Neural progenitor cell (in vitro differentiated cells): Measurements from ENCODE around the gene IGF2BP1. TPM values are rescaled to one million over a fixed set of nuclear protein-coding genes. Genes with fewer than 3 reads are reported as not detected.
"Not testable (repeated sequence)": the region's sequence is repeated elsewhere in the genome, so short reads cannot be mapped to it uniquely, and the experiment has no call there.

Source experiments
- DNase-seq: peaks from one replicate; pipeline ENCODE4 v3.0.0-alpha.2; 2016; ENCODE audit warnings: low spot score
- H2AFZ ChIP-seq: fragments of 200-600 bp; sonication (generic); replicated peaks from 2 replicates; pipeline ENCODE4 v1.6.1; 2016; ENCODE audit warnings: antibody characterized with exemption
- H3F3A ChIP-seq: fragments of 200-600 bp; sonication (generic); 2 replicates; pipeline ENCODE4 v1.6.1; 2016; ENCODE audit warnings: antibody characterized with exemption, low read depth
- H3K27ac ChIP-seq: fragments of 200-600 bp; sonication (generic); 2 replicates; pipeline ENCODE4 v1.5.1; 2016; ENCODE audit warnings: mild to moderate bottlenecking
- H3K27me3 ChIP-seq: fragments of 200-600 bp; sonication (generic); 2 replicates; pipeline ENCODE4 v1.6.1; 2016; ENCODE audit warnings: mild to moderate bottlenecking, moderate library complexity
- H3K36me3 ChIP-seq: fragments of 200-600 bp; sonication (generic); 2 replicates; pipeline ENCODE4 v1.5.1; 2016
- H3K4me1 ChIP-seq: fragments of 200-600 bp; sonication (generic); 2 replicates; pipeline ENCODE4 v1.6.1; 2016; ENCODE audit warnings: mixed run types
- H3K4me2 ChIP-seq: fragments of 200-600 bp; sonication (generic); 2 replicates; pipeline ENCODE4 v1.6.1; 2016
- H3K4me3 ChIP-seq: fragments of 200-600 bp; sonication (generic); 2 replicates; pipeline ENCODE4 v1.5.1; 2016
- H3K79me2 ChIP-seq: fragments of 200-600 bp; sonication (generic); 2 replicates; pipeline ENCODE4 v1.6.1; 2016; ENCODE audit warnings: low read depth
- H3K9ac ChIP-seq: fragments of 200-600 bp; sonication (generic); 2 replicates; pipeline ENCODE4 v1.6.1; 2016
- H3K9me3 ChIP-seq: fragments of 200-600 bp; sonication (generic); 2 replicates; pipeline ENCODE4 v1.5.1; 2016; ENCODE audit warnings: low read depth
- H4K20me1 ChIP-seq: fragments of 200-600 bp; sonication (generic); 2 replicates; pipeline ENCODE4 v1.6.1; 2016; ENCODE audit warnings: low read depth
- H3K27ac Mint-ChIP-seq: 3 replicates; pipeline ENCODE4 v1.8.0; 2021; ENCODE audit warnings: mixed read lengths
- H3K27me3 Mint-ChIP-seq: 2 replicates; pipeline ENCODE4 v1.8.0; 2022; ENCODE audit warnings: low read depth, mild to moderate bottlenecking, inconsistent platforms, moderate library complexity, mixed read lengths; ENCODE audit not compliant: insufficient read depth
- H3K36me3 Mint-ChIP-seq: 3 replicates; pipeline ENCODE4 v1.8.0; 2021; ENCODE audit warnings: mixed read lengths
- H3K4me1 Mint-ChIP-seq: 3 replicates; pipeline ENCODE4 v1.8.0; 2021; ENCODE audit warnings: mixed read lengths
- H3K4me3 Mint-ChIP-seq: 3 replicates; pipeline ENCODE4 v1.8.0; 2021; ENCODE audit warnings: mild to moderate bottlenecking, moderate library complexity, mixed read lengths
- H3K9me3 Mint-ChIP-seq: 3 replicates; pipeline ENCODE4 v1.8.0; 2020; ENCODE audit warnings: mixed read lengths
- CTCF ChIP-seq: fragments of 200-600 bp; sonication (generic); IDR thresholded peaks from 2 replicates; pipeline ENCODE4 v1.5.1; 2017; ENCODE audit warnings: antibody characterized with exemption, mild to moderate bottlenecking
- EZH2 ChIP-seq: fragments of 200-600 bp; sonication (generic); IDR thresholded peaks from 2 replicates; pipeline ENCODE4 v1.6.1; 2017; ENCODE audit warnings: antibody characterized with exemption, mild to moderate bottlenecking, moderate library complexity
- EZH2phosphoT487 ChIP-seq: fragments of 200-600 bp; sonication (generic); IDR thresholded peaks from 2 replicates; pipeline ENCODE4 v1.6.1; 2017; ENCODE audit warnings: antibody characterized with exemption
- total RNA-seq: library from RNA; depleted of rRNA; stranded (reverse); fragments of >200 nt; gene quantifications from 2 replicates; pipeline ENCODE4 v1.2.3, GENCODE V29; 2015; ENCODE audit warnings: low replicate concordance

Gene IGF2BP1
- total RNA-seq, 1 donor from 2014 or later, result 129 TPM

DNA sequence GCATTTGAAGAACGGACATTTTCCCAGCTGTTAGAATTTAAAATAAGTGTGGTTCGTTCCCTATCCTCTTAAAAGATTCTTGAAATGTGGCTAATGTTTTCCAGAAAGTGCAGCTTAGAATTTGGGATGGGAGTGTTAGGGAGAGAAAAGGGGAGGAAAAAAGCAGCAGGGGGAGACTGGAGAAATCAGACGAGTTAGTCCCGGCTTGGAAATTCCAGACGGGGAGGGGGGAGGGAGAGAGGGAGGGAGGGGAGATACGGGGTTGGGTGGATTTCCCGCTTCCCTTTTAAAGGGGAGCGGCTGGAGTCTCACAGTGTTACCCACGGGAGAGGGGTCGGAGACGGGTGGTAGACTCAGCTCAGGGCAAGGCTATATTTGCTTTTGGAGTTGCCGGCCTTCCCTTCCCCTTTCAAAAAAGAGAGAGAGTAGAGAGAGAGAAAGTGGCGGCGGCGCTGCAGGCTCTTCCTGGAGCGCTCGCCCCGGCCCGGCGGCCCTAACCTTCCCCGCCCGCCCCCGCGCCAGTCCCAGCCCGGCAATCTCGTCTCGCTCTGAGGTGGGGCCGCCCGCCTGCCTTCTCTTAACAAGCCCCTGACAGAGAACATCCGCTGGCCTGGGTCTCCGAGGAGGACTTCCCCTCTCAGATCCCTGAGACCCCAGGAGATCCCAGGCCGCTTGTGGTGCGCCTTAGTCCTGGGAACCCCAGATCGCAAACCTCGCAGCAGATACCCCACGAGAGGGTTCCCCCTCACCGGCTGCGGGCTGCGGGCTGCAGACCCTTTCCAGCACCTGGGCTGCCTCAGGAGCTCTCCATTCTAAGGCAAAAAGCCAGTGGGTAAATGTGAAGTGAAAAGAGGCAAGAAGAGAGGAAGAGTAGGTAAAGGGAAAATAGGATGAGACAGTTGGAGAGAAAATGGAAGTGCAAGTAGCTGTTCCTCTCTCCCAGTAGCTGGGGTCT is 6.6 kb downstream of the IGF2BP1 start:
- no peaks in the 10 kb centered on the region for H3K9me3 ChIP-seq
- no peak overlapping the region for H2AFZ ChIP-seq
- Mint-ChIP-seq H3K27ac (peak overlapping the region; percentile 69), H3K4me3 (peak overlapping the region; percentile 85), H3K36me3 (peaks cover 35% of the 10 kb centered on the region), H3K9me3 (peaks cover under 1% of the 10 kb centered on the region), H3K4me1 (peaks cover 64% of the 10 kb centered on the region), H3K27me3 (peaks cover 6% of the 10 kb centered on the region)
- no peaks in the 10 kb centered on the region for H3K36me3 ChIP-seq
- peaks cover 95% of the 10 kb centered on the region for H4K20me1 ChIP-seq
- H3F3A ChIP-seq, result peaks cover 37% of the 10 kb centered on the region
- peak; percentile 79 for DNase-seq
- no peaks in the 10 kb centered on the region for H3K27me3 ChIP-seq
- peaks cover 47% of the 10 kb centered on the region for H3K4me1 ChIP-seq
- H3K9ac ChIP-seq, result peak overlapping the region; percentile 56
- TF ChIP-seq CTCF, result no peak
- TF ChIP-seq EZH2, result no peak
- TF ChIP-seq EZH2phosphoT487, result no peak
- peaks cover 100% of the 10 kb centered on the region for H3K79me2 ChIP-seq
- peak overlapping the region; percentile 89 for H3K4me2 ChIP-seq
- H3K27ac ChIP-seq, result peak overlapping the region; percentile 3
- H3K4me3 ChIP-seq, result peak overlapping the region; percentile 97

DNA sequence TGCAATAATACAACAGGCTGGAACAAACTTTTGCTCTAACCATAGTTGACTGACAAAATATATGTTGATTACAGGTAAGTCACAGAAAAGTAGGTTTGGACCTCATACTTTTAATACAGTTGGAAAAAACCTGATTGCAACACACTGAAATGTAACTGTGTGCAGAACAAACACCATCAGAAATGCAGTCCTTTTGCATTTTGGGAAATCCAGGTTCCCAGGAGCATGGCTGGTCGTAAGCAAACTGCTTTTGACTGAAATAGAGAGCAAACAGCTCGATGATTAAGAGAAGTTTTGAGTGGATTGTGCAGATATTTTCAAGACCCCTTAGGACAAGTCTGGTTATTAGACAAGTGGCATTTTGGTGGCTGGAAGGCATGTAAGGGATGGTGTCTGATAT is 8.0 kb downstream of the IGF2BP1 start:
- H3K4me1 ChIP-seq, result peaks cover 47% of the 10 kb centered on the region
- no peak overlapping the region for H3K4me3 ChIP-seq
- Mint-ChIP-seq H3K4me3 (peak overlapping the region; percentile 34), H3K27ac (no peak overlapping the region), H3K9me3 (no peaks in the 10 kb centered on the region), H3K4me1 (peaks cover 67% of the 10 kb centered on the region), H3K27me3 (peaks cover 2% of the 10 kb centered on the region), H3K36me3 (peaks cover 31% of the 10 kb centered on the region)
- peaks cover 100% of the 10 kb centered on the region for H4K20me1 ChIP-seq
- no peaks in the 10 kb centered on the region for H3K36me3 ChIP-seq
- H3K27me3 ChIP-seq, result no peaks in the 10 kb centered on the region
- peaks cover 100% of the 10 kb centered on the region for H3K79me2 ChIP-seq
- H2AFZ ChIP-seq, result no peak overlapping the region
- TF ChIP-seq EZH2, result no peak
- no peak for TF ChIP-seq CTCF
- TF ChIP-seq EZH2phosphoT487, result no peak
- H3K4me2 ChIP-seq, result peak overlapping the region; percentile 89
- DNase-seq, result no peak
- no peak overlapping the region for H3K27ac ChIP-seq
- H3K9ac ChIP-seq, result peak overlapping the region; percentile 56
- no peaks in the 10 kb centered on the region for H3K9me3 ChIP-seq
- H3F3A ChIP-seq, result peaks cover 42% of the 10 kb centered on the region

DNA sequence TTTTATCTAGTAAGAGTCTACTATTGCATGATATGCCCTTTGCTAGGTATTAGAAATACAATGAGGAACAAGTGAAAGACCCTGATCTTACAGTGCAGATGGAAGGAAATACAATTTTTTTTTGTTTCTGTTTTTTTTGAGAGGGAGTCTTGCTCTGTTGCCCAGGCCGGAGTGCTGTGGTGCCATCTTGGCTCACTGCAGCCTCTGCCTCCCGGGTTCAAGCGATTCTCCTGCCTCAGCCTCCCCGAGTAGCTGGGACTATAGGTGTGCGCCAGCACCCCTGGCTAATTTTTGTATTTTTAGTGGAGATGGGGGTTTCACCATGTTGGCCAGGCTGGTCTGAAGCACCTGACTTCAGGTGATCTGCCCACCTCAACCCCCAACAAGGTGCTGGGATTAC is 11.7 kb downstream of the IGF2BP1 start:
- not testable (repeated sequence) for H3K27me3 Mint-ChIP-seq, H3K4me3 Mint-ChIP-seq, H2AFZ ChIP-seq, H3K4me2 ChIP-seq, H3K9ac ChIP-seq, H3K27me3 ChIP-seq, H3K36me3 ChIP-seq, H3K27ac Mint-ChIP-seq, H3K9me3 ChIP-seq, H3K9me3 Mint-ChIP-seq, H3K4me3 ChIP-seq, DNase-seq
- peaks cover 51% of the 10 kb centered on the region for H3K4me1 ChIP-seq
- H3K27ac ChIP-seq, result peak overlapping the region; percentile 47
- Mint-ChIP-seq H3K4me1 (peaks cover 66% of the 10 kb centered on the region), H3K36me3 (peaks cover 27% of the 10 kb centered on the region)
- peaks cover 71% of the 10 kb centered on the region for H3F3A ChIP-seq
- peaks cover 100% of the 10 kb centered on the region for H4K20me1 ChIP-seq
- peaks cover 100% of the 10 kb centered on the region for H3K79me2 ChIP-seq

GRCh38 chr17:49012769-49013255 is 15.6 kb downstream of the IGF2BP1 start:
- no peak for TF ChIP-seq EZH2
- TF ChIP-seq EZH2phosphoT487, result no peak
- TF ChIP-seq CTCF, result no peak
- Mint-ChIP-seq H3K27me3 (peaks cover 6% of the 10 kb centered on the region), H3K4me1 (peaks cover 61% of the 10 kb centered on the region), H3K9me3 (no peaks in the 10 kb centered on the region), H3K36me3 (peaks cover 15% of the 10 kb centered on the region), H3K4me3 (peak overlapping the region; percentile 82), H3K27ac (peak overlapping the region; percentile 94)
- Histone ChIP-seq H3K4me1 (peaks cover 52% of the 10 kb centered on the region), H3K4me2 (peak overlapping the region; percentile 95), H2AFZ (no peak overlapping the region), H3K9me3 (no peaks in the 10 kb centered on the region), H3K36me3 (no peaks in the 10 kb centered on the region), H3K4me3 (peak overlapping the region; percentile 58), H3K27me3 (no peaks in the 10 kb centered on the region), H4K20me1 (peaks cover 100% of the 10 kb centered on the region), H3K27ac (peak overlapping the region; percentile 99), H3K79me2 (peaks cover 100% of the 10 kb centered on the region), H3K9ac (peak overlapping the region; percentile 58), H3F3A (peaks cover 86% of the 10 kb centered on the region)
- peak; percentile 28 for DNase-seq
